ENCODE results near the gene TAS1R3.

TAS1R3 gene

DNA sequence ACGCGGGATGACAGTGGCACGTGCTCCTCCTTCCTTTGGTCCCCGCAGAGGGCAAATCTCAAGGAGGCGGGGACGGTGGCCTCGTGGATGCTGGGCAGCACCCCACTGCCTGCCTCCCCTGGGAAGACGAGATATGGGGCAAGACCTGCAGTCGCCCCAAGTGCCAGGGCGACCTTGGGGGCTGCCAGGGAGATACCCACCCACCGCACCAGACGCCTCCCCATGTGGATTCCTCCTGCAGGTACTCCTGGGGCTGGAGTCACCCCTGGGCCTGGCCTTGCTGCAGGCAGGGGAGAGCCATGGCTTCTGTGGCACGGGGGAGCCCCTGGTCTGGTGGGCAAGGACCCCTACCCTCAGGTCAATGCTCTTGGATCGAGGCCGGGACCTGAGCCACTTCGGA lies 49.8 kb downstream of the TAS1R3 start:
- H3K4me3 ChIP-seq (ENCODE audit: low read depth in 1 of 2, low read length in 2 of 2) = no peak overlapping the region
- no peaks in the 10 kb centered on the region for H3K9me3 ChIP-seq (ENCODE audit: control insufficient read depth in 1 of 2, low read length in 2 of 2)
- no peak overlapping the region for H3K9ac ChIP-seq (ENCODE audit: low read depth in 1 of 2, low read length in 2 of 2)
- peaks cover 0 to 5% of the 10 kb centered on the region in 2 donors for H3K4me1 ChIP-seq (ENCODE audit: control insufficient read depth in 1 of 2, insufficient read depth in 2 of 2, low read length in 2 of 2)
- peaks cover 3 to 4% of the 10 kb centered on the region in 2 donors for H3K36me3 ChIP-seq (ENCODE audit: control insufficient read depth in 1 of 2, insufficient read depth in 2 of 2, low read length in 2 of 2)
- no peaks in the 10 kb centered on the region for H3K27me3 ChIP-seq (ENCODE audit: control insufficient read depth in 1 of 2, insufficient read depth in 2 of 2, low read length in 2 of 2)
- no peak overlapping the region for H3K27ac ChIP-seq (ENCODE audit: low read depth, low read length)

DNA sequence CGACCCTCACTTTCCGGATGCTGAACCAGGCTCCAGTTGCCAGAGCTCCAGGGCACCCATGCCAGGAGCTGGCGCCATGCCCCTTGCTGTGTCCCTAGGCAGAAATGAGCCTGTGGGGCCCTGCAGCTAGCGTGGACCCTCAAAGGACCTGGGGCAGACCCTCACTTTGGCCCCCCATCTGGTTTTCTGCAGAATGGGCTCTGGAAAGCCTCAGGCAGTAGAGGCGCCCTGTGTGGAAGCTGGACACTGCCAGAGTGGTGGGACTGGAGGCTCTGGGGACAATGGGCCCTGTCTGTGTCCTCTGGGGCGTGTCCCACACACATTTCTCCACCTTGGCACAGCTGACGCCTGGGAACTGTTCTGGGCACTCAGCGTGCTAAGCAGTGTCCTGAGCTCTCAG lies 50.2 kb downstream of the TAS1R3 start:
- no peak overlapping the region for H3K27ac ChIP-seq (ENCODE audit: low read depth, low read length)
- H3K4me1 ChIP-seq (ENCODE audit: control insufficient read depth in 1 of 2, insufficient read depth in 2 of 2, low read length in 2 of 2) = peaks cover 0 to under 1% of the 10 kb centered on the region in 2 donors
- H3K9ac ChIP-seq (ENCODE audit: low read depth in 1 of 2, low read length in 2 of 2) = no peak overlapping the region
- no peaks in the 10 kb centered on the region for H3K9me3 ChIP-seq (ENCODE audit: control insufficient read depth in 1 of 2, low read length in 2 of 2)
- no peak overlapping the region for H3K4me3 ChIP-seq (ENCODE audit: low read depth in 1 of 2, low read length in 2 of 2)
- H3K36me3 ChIP-seq (ENCODE audit: control insufficient read depth in 1 of 2, insufficient read depth in 2 of 2, low read length in 2 of 2) = peaks cover 7 to 8% of the 10 kb centered on the region in 2 donors
- H3K27me3 ChIP-seq (ENCODE audit: control insufficient read depth in 1 of 2, insufficient read depth in 2 of 2, low read length in 2 of 2) = no peaks in the 10 kb centered on the region

All from duodenal mucosa (tissue), 2 donors.